C4-2B (cell line): ENCODE data around the gene GSAP.

ENCODE experiments used
- ZFX ChIP-seq: fragments of 450-650 bp; IDR thresholded peaks from 2 replicates; pipeline ENCODE4 v1.6.1; 2017
- TF ChIP-seq, protein P1 (sequence below): fragments of 450-650 bp; conservative IDR thresholded peaks from 2 replicates; pipeline ENCODE4 v1.5.1; 2017; ENCODE audit warnings: mild to moderate bottlenecking

DNA sequence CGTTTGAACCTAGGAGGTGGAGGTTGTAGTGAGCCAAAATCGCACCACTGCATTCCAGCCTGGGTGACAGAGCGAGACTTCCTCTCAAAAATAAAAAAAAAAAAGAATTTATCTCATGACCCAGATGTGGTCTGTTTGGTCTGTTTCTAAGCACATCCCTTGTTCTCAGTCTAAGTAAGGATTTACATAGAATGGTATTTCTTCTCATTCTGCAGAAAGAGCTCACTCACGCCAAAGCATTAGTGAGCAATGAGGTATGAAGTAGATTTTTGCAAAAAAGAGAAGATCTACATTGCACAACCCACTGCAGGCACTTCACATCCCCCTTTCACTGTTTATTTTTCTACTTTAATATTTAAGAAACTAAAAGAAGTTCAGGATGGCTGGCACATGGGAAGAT lies 140.0 kb downstream of the GSAP start:
- TF ChIP-seq, protein P1, sequence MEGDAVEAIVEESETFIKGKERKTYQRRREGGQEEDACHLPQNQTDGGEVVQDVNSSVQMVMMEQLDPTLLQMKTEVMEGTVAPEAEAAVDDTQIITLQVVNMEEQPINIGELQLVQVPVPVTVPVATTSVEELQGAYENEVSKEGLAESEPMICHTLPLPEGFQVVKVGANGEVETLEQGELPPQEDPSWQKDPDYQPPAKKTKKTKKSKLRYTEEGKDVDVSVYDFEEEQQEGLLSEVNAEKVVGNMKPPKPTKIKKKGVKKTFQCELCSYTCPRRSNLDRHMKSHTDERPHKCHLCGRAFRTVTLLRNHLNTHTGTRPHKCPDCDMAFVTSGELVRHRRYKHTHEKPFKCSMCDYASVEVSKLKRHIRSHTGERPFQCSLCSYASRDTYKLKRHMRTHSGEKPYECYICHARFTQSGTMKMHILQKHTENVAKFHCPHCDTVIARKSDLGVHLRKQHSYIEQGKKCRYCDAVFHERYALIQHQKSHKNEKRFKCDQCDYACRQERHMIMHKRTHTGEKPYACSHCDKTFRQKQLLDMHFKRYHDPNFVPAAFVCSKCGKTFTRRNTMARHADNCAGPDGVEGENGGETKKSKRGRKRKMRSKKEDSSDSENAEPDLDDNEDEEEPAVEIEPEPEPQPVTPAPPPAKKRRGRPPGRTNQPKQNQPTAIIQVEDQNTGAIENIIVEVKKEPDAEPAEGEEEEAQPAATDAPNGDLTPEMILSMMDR = no peak
- TF ChIP-seq ZFX = no peak
